Peyer's patch (tissue), 4 donors: Measurements from ENCODE around the gene CST1. TPM values are rescaled to one million over a fixed set of nuclear protein-coding genes. Genes with fewer than 3 reads are reported as not detected.
"Not testable (repeated sequence)": the region's sequence is repeated elsewhere in the genome, so short reads cannot be mapped to it uniquely, and the experiment has no call there.

ENCODE experiments used
- DNase-seq, 3 donors: peaks; one replicate each; pipeline ENCODE4 v3.0.0-alpha.2; 2017 to 2019
- H3K27ac ChIP-seq, 4 donors: fragments of 200-600 bp; sonication (generic); one replicate each; pipeline ENCODE4 v1.5.1; 2016 to 2019
- H3K27me3 ChIP-seq, 2 donors: fragments of 200-600 bp; sonication (generic); one replicate each; pipeline ENCODE4 v1.5.1; 2019
- H3K36me3 ChIP-seq, 3 donors: fragments of 200-600 bp; sonication (generic); one replicate each; pipeline ENCODE4 v1.5.1; 2016 to 2019
- H3K4me1 ChIP-seq, 4 donors: fragments of 200-600 bp; sonication (generic); one replicate each; pipeline ENCODE4 v1.5.1; 2016 to 2019
- H3K4me3 ChIP-seq, 4 donors: fragments of 200-600 bp; sonication (generic); 1 replicate in 3 of 4; 2 replicates in 1 of 4; pipeline ENCODE4 v1.5.1; 2016 to 2019; ENCODE audit warnings: mild to moderate bottlenecking in 1 of 4
- H3K9me3 ChIP-seq, 4 donors: fragments of 200-600 bp; sonication (generic); one replicate each; pipeline ENCODE4 v1.5.1; 2016 to 2019; ENCODE audit warnings: mild to moderate bottlenecking in 1 of 4
- CTCF ChIP-seq, 6 experiments: fragments of 450-650 bp in 4 of 6; fragments of 200-600 bp in 2 of 6; sonication (generic) in 1 of 6; IDR thresholded peaks; one replicate each; pipeline ENCODE4 v1.5.1; 2017 to 2019; ENCODE audit warnings: antibody characterized with exemption in 6 of 6, mild to moderate bottlenecking in 3 of 6, moderate library complexity in 1 of 6
- POLR2A ChIP-seq, 2 donors: fragments of 450-650 bp; IDR thresholded peaks; one replicate each; pipeline ENCODE4 v1.5.1; 2017; ENCODE audit warnings: antibody characterized with exemption in 2 of 2, mild to moderate bottlenecking in 2 of 2, moderate library complexity in 2 of 2
- total RNA-seq, 4 donors: library from RNA; depleted of rRNA; stranded (reverse); fragments of >200 nt; gene quantifications; one replicate each; pipeline ENCODE4 v1.1.0, GENCODE V29; 2016

The CST1 gene
- total RNA-seq, 4 donors from 2014 or later, result not detected

- not testable (repeated sequence) for H3K27ac ChIP-seq, H3K27me3 ChIP-seq, H3K9me3 ChIP-seq, H3K4me1 ChIP-seq, H3K36me3 ChIP-seq, H3K4me3 ChIP-seq
- DNase-seq, result peak in 1 of 3 donors; percentile 53
- peak in 3 of 6 experiments; percentile 24 to 31 (median 28) for TF ChIP-seq CTCF (IDR thresholded peaks at IDR 0.05)
Observed at GRCh38 chr20:23723659-23724307, 27.0 kb downstream of the CST1 start.

- not testable (repeated sequence) for H3K9me3 ChIP-seq, H3K27ac ChIP-seq, H3K36me3 ChIP-seq, DNase-seq, H3K4me3 ChIP-seq, H3K4me1 ChIP-seq, H3K27me3 ChIP-seq
Observed at GRCh38 chr20:23722851-23723250, 27.9 kb downstream of the CST1 start.

DNA sequence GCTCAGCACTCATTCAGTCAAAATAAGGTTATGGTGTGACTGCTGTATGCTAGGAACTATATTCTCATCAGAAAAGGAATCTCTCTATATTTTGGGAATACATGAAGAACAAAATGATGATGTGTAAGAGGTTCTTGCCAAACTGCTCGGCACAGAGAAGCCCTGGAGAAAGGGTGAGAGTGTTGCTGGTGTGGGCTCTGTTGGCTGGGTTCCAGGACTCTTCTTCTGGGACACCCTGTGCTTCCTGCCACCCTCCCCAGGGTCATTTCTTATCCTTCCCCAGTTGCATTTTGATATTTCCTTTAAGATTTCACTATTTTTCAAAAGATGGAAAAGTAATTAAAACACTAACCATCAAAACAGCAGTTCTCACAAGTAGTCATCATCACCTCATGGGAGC is 28.8 kb downstream of the CST1 start:
- Histone ChIP-seq H3K4me1 (no peaks in the 10 kb centered on the region), H3K27ac (no peak overlapping the region), H3K4me3 (no peak overlapping the region), H3K36me3 (no peaks in the 10 kb centered on the region), H3K27me3 (no peaks in the 10 kb centered on the region), H3K9me3 (no peaks in the 10 kb centered on the region)
- TF ChIP-seq POLR2A (IDR thresholded peaks at IDR 0.05) (no peak), CTCF (IDR thresholded peaks at IDR 0.05) (no peak)
- DNase-seq, result no peak

GRCh38 chr20:23719351-23719750 is 31.4 kb downstream of the CST1 start:
- H3K4me3 ChIP-seq, DNase-seq, H3K4me1 ChIP-seq, H3K27ac ChIP-seq, H3K9me3 ChIP-seq, H3K36me3 ChIP-seq, H3K27me3 ChIP-seq: not testable (repeated sequence)

- H3K4me3 ChIP-seq, result not testable (repeated sequence)
Observed at GRCh38 chr20:23711778-23712177, 39.0 kb downstream of the CST1 start.

DNA sequence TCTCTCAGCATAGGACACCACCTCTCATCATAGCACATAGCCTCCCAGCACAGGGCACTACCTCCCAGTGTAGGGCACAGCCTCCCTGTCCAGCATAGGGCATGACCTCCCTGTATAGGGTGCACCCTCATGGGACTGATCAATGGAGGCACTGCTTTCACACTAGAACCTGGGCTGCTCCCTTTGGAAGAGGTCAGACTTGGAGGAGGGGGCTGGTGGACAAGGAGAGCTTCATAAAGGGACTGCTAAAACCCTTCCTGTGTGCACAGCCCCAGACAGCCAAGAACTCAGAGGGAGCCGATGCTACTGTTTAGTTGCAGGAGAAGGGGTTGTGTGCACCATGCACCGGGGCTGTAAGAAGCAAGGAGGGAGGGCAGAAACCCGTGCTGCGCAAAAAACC is 40.0 kb downstream of the CST1 start:
- Histone ChIP-seq H3K4me3 (no peak overlapping the region), H3K36me3 (no peaks in the 10 kb centered on the region), H3K27me3 (no peaks in the 10 kb centered on the region), H3K4me1 (no peaks in the 10 kb centered on the region), H3K27ac (no peak overlapping the region), H3K9me3 (no peaks in the 10 kb centered on the region)
- DNase-seq, result no peak
- TF ChIP-seq CTCF (IDR thresholded peaks at IDR 0.05) (no peak), POLR2A (IDR thresholded peaks at IDR 0.05) (no peak)

More at GRCh38 chr20:23711778-23712177, 39.0 kb downstream of the CST1 start:
- H3K27me3 ChIP-seq, H3K9me3 ChIP-seq, DNase-seq, H3K27ac ChIP-seq, H3K4me1 ChIP-seq, H3K36me3 ChIP-seq: not testable (repeated sequence)

GRCh38 chr20:23705895-23706294 is 44.8 kb downstream of the CST1 start:
- Histone ChIP-seq H3K36me3 (no peaks in the 10 kb centered on the region), H3K4me1 (no peaks in the 10 kb centered on the region), H3K9me3 (no peaks in the 10 kb centered on the region), H3K4me3 (no peak overlapping the region), H3K27ac (no peak overlapping the region), H3K27me3 (no peaks in the 10 kb centered on the region)
- DNase-seq, result no peak
- TF ChIP-seq CTCF (IDR thresholded peaks at IDR 0.05), result no peak
- no peak for TF ChIP-seq POLR2A (IDR thresholded peaks at IDR 0.05)
